Karpas-422 (cell line): Measurements from ENCODE around the gene CANT1. TPM values are rescaled to one million over a fixed set of nuclear protein-coding genes. Genes with fewer than 3 reads are reported as not detected.
"Not testable (repeated sequence)": the region's sequence is repeated elsewhere in the genome, so short reads cannot be mapped to it uniquely, and the experiment has no call there.

Source experiments
- DNase-seq: peaks from one replicate; pipeline ENCODE4 v3.0.0-alpha.2; 2015
- H2AFZ ChIP-seq: fragments of 200-600 bp; sonication (generic); 2 replicates; pipeline ENCODE4 v1.6.1; 2014; ENCODE audit warnings: antibody characterized with exemption, low read length, mixed read lengths
- H3K27ac ChIP-seq: fragments of 200-600 bp; sonication (generic); 2 replicates; pipeline ENCODE4 v1.5.1; 2014; ENCODE audit warnings: mild to moderate bottlenecking, low read length, moderate library complexity
- H3K27me3 ChIP-seq: fragments of 200-600 bp; sonication (generic); 2 replicates; pipeline ENCODE4 v1.6.1; 2014; ENCODE audit warnings: low read length, mixed read lengths
- H3K36me3 ChIP-seq: fragments of 200-600 bp; sonication (generic); 2 replicates; pipeline ENCODE4 v1.6.1; 2014; ENCODE audit warnings: low read length, mixed read lengths; ENCODE audit not compliant: insufficient read depth
- H3K4me1 ChIP-seq: fragments of 200-600 bp; sonication (generic); 2 replicates; pipeline ENCODE4 v1.6.1; 2014; ENCODE audit warnings: mild to moderate bottlenecking, low read length, mixed read lengths
- H3K4me2 ChIP-seq: fragments of 200-600 bp; sonication (generic); 2 replicates; pipeline ENCODE4 v1.6.1; 2014; ENCODE audit warnings: low read length, low read depth, mild to moderate bottlenecking; ENCODE audit not compliant: poor library complexity, severe bottlenecking
- H3K4me3 ChIP-seq: fragments of 200-600 bp; sonication (generic); 2 replicates; pipeline ENCODE4 v1.5.1; 2014; ENCODE audit warnings: mild to moderate bottlenecking, antibody characterized with exemption, low read length, mixed read lengths
- H3K79me2 ChIP-seq: fragments of 200-600 bp; sonication (generic); 2 replicates; pipeline ENCODE4 v1.6.1; 2014; ENCODE audit warnings: mild to moderate bottlenecking, low read length, mixed read lengths
- H3K9ac ChIP-seq: fragments of 200-600 bp; sonication (generic); 2 replicates; pipeline ENCODE4 v1.6.0; 2014; ENCODE audit warnings: low read length
- H3K9me2 ChIP-seq: fragments of 200-600 bp; sonication (generic), shearing (Covaris generic); replicated peaks from 2 replicates; pipeline ENCODE4 v1.6.0; 2014; ENCODE audit warnings: mild to moderate bottlenecking, low read length, moderate library complexity; ENCODE audit not compliant: insufficient read depth
- H3K9me3 ChIP-seq: fragments of 300-700, 200-600 bp; sonication (generic); 2 replicates; pipeline ENCODE4 v1.6.1; 2014; ENCODE audit warnings: low read length, mixed read lengths
- H4K20me1 ChIP-seq: fragments of 200-600 bp; sonication (generic); 2 replicates; pipeline ENCODE4 v1.6.1; 2014; ENCODE audit warnings: mild to moderate bottlenecking, antibody characterized with exemption, low read length, low read depth; ENCODE audit not compliant: insufficient read depth
- total RNA-seq: library from RNA; depleted of rRNA; stranded (reverse); fragments of >200 nt; shearing (Covaris generic); gene quantifications from 2 replicates; pipeline ENCODE4 v1.2.3, GENCODE V29; 2014; ENCODE audit warnings: low replicate concordance; rRNA removed

Gene CANT1
- total RNA-seq, 1 experiment from 2014 or later: 22.7 TPM

DNA sequence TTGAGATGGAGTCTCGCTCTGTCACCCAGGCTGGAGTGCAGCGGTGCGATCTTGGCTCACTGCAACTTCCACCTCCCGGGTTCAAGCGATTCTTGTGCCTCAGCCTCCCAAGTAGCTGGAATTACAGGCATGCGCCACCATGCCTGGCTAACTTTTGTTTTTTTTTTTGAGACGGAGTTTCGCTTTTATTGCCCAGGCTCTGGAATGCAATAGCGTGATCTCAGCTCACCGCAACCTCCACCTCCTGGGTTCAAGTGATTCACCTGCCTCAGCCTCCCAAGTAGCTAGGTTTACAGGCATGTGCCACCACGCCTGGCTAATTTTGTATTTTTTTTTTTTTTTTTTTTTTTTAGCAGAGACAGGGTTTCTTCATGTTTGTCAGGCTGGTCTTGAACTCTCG, 64.1 kb downstream of the CANT1 start:
- not testable (repeated sequence) for H3K4me3 ChIP-seq, H3K9ac ChIP-seq, H3K36me3 ChIP-seq, H3K27me3 ChIP-seq, H3K9me3 ChIP-seq, H2AFZ ChIP-seq, H3K9me2 ChIP-seq, H3K4me2 ChIP-seq, H3K4me1 ChIP-seq, H4K20me1 ChIP-seq, H3K79me2 ChIP-seq, DNase-seq, H3K27ac ChIP-seq

DNA sequence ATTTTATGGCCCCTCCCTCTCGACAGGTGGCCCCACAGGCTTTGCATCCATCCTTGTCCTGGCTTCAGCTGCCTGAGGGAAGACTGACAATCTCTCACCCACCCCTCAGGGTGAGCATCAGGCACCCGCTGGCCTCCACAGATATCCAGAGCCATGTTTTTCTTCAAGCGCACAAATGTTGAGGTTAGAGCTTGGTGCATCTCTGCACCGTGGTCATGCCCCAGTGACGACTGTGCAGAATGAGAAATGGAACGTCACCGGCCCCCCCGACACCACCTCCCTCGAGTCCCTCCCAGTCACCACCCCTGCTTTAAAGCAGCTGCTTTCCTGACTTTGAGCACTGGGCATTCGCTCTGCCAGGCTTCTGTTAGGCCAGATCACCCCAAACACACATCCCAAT, 64.6 kb downstream of the CANT1 start:
- Histone ChIP-seq H3K79me2 (no peaks in the 10 kb centered on the region), H3K9me2 (no peaks in the 10 kb centered on the region), H3K9ac (no peak overlapping the region), H3K36me3 (no peaks in the 10 kb centered on the region), H2AFZ (no peak overlapping the region), H3K4me2 (no peak overlapping the region), H3K9me3 (no peaks in the 10 kb centered on the region; the same call in 1 of the 2 replicates), H3K4me3 (no peak overlapping the region), H3K27ac (no peak overlapping the region), H4K20me1 (no peaks in the 10 kb centered on the region), H3K4me1 (no peaks in the 10 kb centered on the region), H3K27me3 (no peaks in the 10 kb centered on the region)
- no peak for DNase-seq

DNA sequence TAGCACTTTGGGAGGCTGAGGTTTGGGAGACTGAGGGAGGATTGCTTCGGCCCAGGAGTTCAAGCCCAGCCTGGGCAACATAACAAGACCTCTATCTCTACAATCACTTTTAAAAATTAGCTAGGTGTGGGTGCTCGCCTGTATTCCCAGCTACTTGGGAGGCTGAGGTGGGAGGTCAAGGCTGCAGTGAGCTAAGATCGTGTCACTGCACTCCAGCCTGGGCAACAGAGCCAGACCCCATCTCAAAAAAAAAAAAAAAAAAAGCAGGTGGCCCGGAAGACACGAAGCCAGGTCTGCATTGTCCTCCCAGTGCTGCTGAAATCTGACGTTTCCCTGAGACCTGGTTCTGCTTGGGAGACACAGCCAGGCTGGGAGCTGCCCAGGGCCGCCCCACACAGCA, 65.5 kb downstream of the CANT1 start:
- no peaks in the 10 kb centered on the region for H3K9me2 ChIP-seq
- no peaks in the 10 kb centered on the region for H3K27me3 ChIP-seq
- H3K4me1 ChIP-seq: no peaks in the 10 kb centered on the region
- H2AFZ ChIP-seq: no peak overlapping the region
- H3K36me3 ChIP-seq: no peaks in the 10 kb centered on the region
- DNase-seq: no peak
- H3K4me2 ChIP-seq: no peak overlapping the region
- no peak overlapping the region for H3K4me3 ChIP-seq
- H3K79me2 ChIP-seq: no peaks in the 10 kb centered on the region
- H4K20me1 ChIP-seq: no peaks in the 10 kb centered on the region
- H3K27ac ChIP-seq: no peak overlapping the region
- H3K9me3 ChIP-seq: no peaks in the 10 kb centered on the region
- H3K9ac ChIP-seq: no peak overlapping the region

Other genes starting within 250 kb of the CANT1 start
- 9.6 and 15.8 TPM in 2 replicates for gene CYTH1, start 227.5 kb downstream of the CANT1 start, total RNA-seq
- 28.4 and 29.6 TPM in 2 replicates for gene USP36, start 168.9 kb downstream of the CANT1 start, total RNA-seq
- not detected in 2 replicates for gene CEP295NL, start 106.6 kb downstream of the CANT1 start, total RNA-seq
- 0.07 TPM in 1 of 2 replicates, not detected in the other for gene TIMP2, start 84.4 kb downstream of the CANT1 start, total RNA-seq
- gene LGALS3BP, start 29.8 kb downstream of the CANT1 start, total RNA-seq: 23.7 and 39.5 TPM in 2 replicates
- gene C1QTNF1, start 14.4 kb upstream of the CANT1 start, total RNA-seq: not detected in 2 replicates
- gene ENGASE, start 65.1 kb upstream of the CANT1 start, total RNA-seq: 11.0 and 16.6 TPM in 2 replicates